ENCODE measurements around the gene RNPS1. TPM values are rescaled to one million over a fixed set of nuclear protein-coding genes. Genes with fewer than 3 reads are reported as not detected.

Gene RNPS1
- total and polyA plus RNA-seq, 9 of the 15 experiments (the other 6 are each of a cell fraction or from before 2014, with no cell fraction given) = 44.9 to 338 (median 202) TPM

GRCh38 chr16:2205967-2206313 is 62.0 kb downstream of the RNPS1 start (continued):
- TF ChIP-seq ZBTB43 (CRISPR knock-in tag; IDR thresholded peaks at IDR 0.05) (0 out of 2 replicates have a peak, but pooled peaks have one; percentile 10), ZNF280B (CRISPR knock-in tag; IDR thresholded peaks at IDR 0.05) (no peak), KDM1A (IDR thresholded peaks at IDR 0.05) (peak in 1 of 2 experiments; percentile 34; a peak in 1 of 4 replicates), PHTF2 (CRISPR knock-in tag; IDR thresholded peaks at IDR 0.05) (0 out of 2 replicates have a peak, but pooled peaks have one; percentile 70), ZNF57 (CRISPR knock-in tag; IDR thresholded peaks at IDR 0.05) (no peak), MTA1 (IDR thresholded peaks at IDR 0.05; ENCODE audit: borderline replicate concordance) (0 out of 2 replicates have a peak, but pooled peaks have one; percentile 27), L3MBTL2 (IDR thresholded peaks at IDR 0.05) (no peak; the same call in 1 of the 2 replicates), CBX1 (IDR thresholded peaks at IDR 0.05; ENCODE audit: low read depth) (no peak), NFIX (CRISPR knock-in tag; IDR thresholded peaks at IDR 0.05; ENCODE audit: low read depth) (no peak), ZC3H4 (CRISPR knock-in tag; IDR thresholded peaks at IDR 0.05; ENCODE audit: borderline replicate concordance) (0 out of 2 replicates have a peak, but pooled peaks have one; percentile 31), POLR2A (conservative IDR thresholded peaks at IDR 0.05) (no peak), CXXC5 (CRISPR knock-in tag; IDR thresholded peaks at IDR 0.05) (no peak), JUN (IDR thresholded peaks at IDR 0.05; ENCODE audit: borderline replicate concordance, low read depth, low read length) (no peak), JUN (CRISPR knock-in tag; IDR thresholded peaks at IDR 0.05; ENCODE audit: borderline replicate concordance) (no peak), FOXJ3 (CRISPR knock-in tag; IDR thresholded peaks at IDR 0.05) (no peak), HDAC8 (tag; IDR thresholded peaks at IDR 0.05) (0 out of 2 replicates have a peak, but pooled peaks have one; percentile 14), BCL6 (CRISPR knock-in tag; IDR thresholded peaks at IDR 0.05) (no peak), SMAD2 (IDR thresholded peaks at IDR 0.05; ENCODE audit: low read depth, low read length) (no peak), FOSL1 (tag; conservative IDR thresholded peaks at IDR 0.05) (no peak), CREB1 (IDR thresholded peaks at IDR 0.05) (no peak), CREB1 (CRISPR knock-in tag; IDR thresholded peaks at IDR 0.05) (no peak), FOXP4 (CRISPR knock-in tag; IDR thresholded peaks at IDR 0.05; ENCODE audit: borderline replicate concordance) (peak; percentile 51; the same call in 1 of the 2 replicates), U2AF2 (optimal IDR thresholded peaks at IDR 0.05; ENCODE audit: low read depth, low read length) (no peak), HDAC2 (IDR thresholded peaks at IDR 0.05) (peak; percentile 23; the same call in 1 of the 2 replicates)
- TF ChIP-seq, protein P1, sequence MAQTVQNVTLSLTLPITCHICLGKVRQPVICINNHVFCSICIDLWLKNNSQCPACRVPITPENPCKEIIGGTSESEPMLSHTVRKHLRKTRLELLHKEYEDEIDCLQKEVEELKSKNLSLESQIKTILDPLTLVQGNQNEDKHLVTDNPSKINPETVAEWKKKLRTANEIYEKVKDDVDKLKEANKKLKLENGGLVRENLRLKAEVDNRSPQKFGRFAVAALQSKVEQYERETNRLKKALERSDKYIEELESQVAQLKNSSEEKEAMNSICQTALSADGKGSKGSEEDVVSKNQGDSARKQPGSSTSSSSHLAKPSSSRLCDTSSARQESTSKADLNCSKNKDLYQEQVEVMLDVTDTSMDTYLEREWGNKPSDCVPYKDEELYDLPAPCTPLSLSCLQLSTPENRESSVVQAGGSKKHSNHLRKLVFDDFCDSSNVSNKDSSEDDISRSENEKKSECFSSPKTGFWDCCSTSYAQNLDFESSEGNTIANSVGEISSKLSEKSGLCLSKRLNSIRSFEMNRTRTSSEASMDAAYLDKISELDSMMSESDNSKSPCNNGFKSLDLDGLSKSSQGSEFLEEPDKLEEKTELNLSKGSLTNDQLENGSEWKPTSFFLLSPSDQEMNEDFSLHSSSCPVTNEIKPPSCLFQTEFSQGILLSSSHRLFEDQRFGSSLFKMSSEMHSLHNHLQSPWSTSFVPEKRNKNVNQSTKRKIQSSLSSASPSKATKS (CRISPR knock-in tag; IDR thresholded peaks at IDR 0.05) = no peak

Measured in K562 (cell line).